Measurements from ENCODE around the gene TAOK1.

The TAOK1 gene

GRCh38 chr17:29390851-29391631 lies 878 bp downstream of the TAOK1 start:
- Mint-ChIP-seq H3K36me3 (ENCODE audit: low read depth) (peaks cover 37% of the 10 kb centered on the region), H3K9me3 (no peaks in the 10 kb centered on the region), H3K27me3 (no peaks in the 10 kb centered on the region), H3K4me3 (peak overlapping the region; percentile 96), H3K27ac (peak overlapping the region; percentile 90), H3K4me1 (ENCODE audit: low read depth) (peaks cover 33% of the 10 kb centered on the region)
- intact Hi-C loops (cut with micrococcal nuclease), result loop anchor here (10.0 kb wide), 2 partner anchors 96 to 174 kb away; partner anchors contain the start of genes ABHD15, NUFIP2 and TP53I13

DNA sequence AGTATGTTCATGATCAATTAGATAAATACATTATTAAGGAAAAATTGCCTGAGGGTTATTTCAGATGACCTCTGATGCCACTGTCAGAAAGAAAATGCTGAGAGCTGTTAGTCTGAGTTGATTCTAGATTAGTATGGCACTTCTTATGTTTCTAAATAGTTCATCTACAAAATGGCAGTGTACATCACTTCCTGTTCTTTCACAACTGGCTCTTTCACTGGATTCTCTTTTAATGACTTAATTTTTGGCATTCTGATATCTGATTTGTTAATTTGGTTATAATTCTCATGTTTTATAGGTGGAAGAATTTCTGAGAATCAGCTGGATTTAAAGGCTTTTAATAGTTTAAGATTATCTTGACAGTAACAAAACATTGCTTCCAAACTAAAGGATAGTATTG lies 3.3 kb downstream of the TAOK1 start:
- no peak overlapping the region for H3K4me3 Mint-ChIP-seq
- H3K4me1 Mint-ChIP-seq (ENCODE audit: low read depth), result peaks cover 33% of the 10 kb centered on the region
- H3K27me3 Mint-ChIP-seq, result no peaks in the 10 kb centered on the region
- H3K9me3 Mint-ChIP-seq, result no peaks in the 10 kb centered on the region
- intact Hi-C loops (cut with micrococcal nuclease), result loop anchor here (10.0 kb wide), 2 partner anchors 99 to 171 kb away; partner anchors contain the start of genes ABHD15, NUFIP2 and TP53I13
- peaks cover 47% of the 10 kb centered on the region for H3K36me3 Mint-ChIP-seq (ENCODE audit: low read depth)
- H3K27ac Mint-ChIP-seq, result no peak overlapping the region

DNA sequence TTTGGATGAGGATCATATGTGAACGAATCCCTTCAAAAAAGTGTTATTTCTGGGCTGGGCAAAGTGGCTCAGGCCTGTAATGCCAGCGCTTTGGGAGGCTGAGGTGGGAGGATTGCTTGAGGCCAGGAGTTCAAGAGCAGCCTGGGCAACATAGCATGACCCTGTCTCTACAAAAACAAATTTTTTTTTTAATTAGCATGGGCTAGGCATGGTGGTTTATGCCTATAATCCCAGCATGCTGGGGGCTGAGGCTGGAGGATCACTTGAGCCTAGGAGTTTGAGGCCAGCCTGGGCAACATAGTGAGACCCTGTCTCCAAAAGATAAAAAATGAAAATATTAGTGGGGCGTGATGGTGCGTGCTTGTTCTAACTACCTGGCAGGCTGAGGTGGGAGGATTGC lies 4.6 kb downstream of the TAOK1 start:
- Mint-ChIP-seq H3K36me3 (ENCODE audit: low read depth) (peaks cover 59% of the 10 kb centered on the region), H3K4me1 (ENCODE audit: low read depth) (peaks cover 31% of the 10 kb centered on the region), H3K27me3 (no peaks in the 10 kb centered on the region), H3K9me3 (no peaks in the 10 kb centered on the region), H3K4me3 (no peak overlapping the region), H3K27ac (no peak overlapping the region)
- intact Hi-C loops (cut with micrococcal nuclease), result loop anchor here (10.0 kb wide), 2 partner anchors 100 to 170 kb away; partner anchors contain the start of genes ABHD15, NUFIP2 and TP53I13

DNA sequence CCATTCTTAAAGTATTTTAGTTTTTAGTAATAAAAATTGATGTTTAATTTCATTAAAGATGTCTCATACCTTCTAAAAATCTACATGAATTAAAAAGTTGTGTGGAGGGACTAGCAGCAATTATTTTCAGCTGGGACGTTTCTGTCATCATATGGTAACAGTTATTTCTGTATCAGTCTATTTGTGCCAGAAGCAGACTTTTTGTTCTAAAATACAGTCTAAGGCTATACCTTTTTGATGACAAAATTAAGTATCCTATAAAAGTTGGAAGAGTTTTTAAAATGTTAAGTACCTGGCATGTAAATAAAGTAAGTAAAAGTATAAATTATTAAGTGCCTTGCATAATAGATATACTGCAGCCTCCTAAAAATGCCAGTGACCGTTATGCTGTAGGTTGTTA lies 5.9 kb downstream of the TAOK1 start:
- no peak overlapping the region for H3K27ac Mint-ChIP-seq
- peaks cover 38% of the 10 kb centered on the region for H3K4me1 Mint-ChIP-seq (ENCODE audit: low read depth)
- H3K36me3 Mint-ChIP-seq (ENCODE audit: low read depth), result peaks cover 61% of the 10 kb centered on the region
- intact Hi-C loops (cut with micrococcal nuclease), result loop anchor here (10.0 kb wide), 2 partner anchors 101 to 169 kb away; partner anchors contain the start of genes ABHD15, NUFIP2 and TP53I13
- H3K4me3 Mint-ChIP-seq, result no peak overlapping the region
- no peaks in the 10 kb centered on the region for H3K27me3 Mint-ChIP-seq
- no peaks in the 10 kb centered on the region for H3K9me3 Mint-ChIP-seq

GRCh38 chr17:29399634-29400033 lies 9.5 kb downstream of the TAOK1 start:
- no peak overlapping the region for H3K4me3 Mint-ChIP-seq
- no peak overlapping the region for H3K27ac Mint-ChIP-seq
- intact Hi-C loops (cut with micrococcal nuclease), result loop anchor here (10.0 kb wide), 2 partner anchors 105 to 165 kb away; partner anchors contain the start of genes ABHD15, NUFIP2 and TP53I13
- H3K9me3 Mint-ChIP-seq, result no peaks in the 10 kb centered on the region
- H3K27me3 Mint-ChIP-seq, result no peaks in the 10 kb centered on the region
- H3K36me3 Mint-ChIP-seq (ENCODE audit: low read depth), result peaks cover 76% of the 10 kb centered on the region
- peaks cover 23% of the 10 kb centered on the region for H3K4me1 Mint-ChIP-seq (ENCODE audit: low read depth)

DNA sequence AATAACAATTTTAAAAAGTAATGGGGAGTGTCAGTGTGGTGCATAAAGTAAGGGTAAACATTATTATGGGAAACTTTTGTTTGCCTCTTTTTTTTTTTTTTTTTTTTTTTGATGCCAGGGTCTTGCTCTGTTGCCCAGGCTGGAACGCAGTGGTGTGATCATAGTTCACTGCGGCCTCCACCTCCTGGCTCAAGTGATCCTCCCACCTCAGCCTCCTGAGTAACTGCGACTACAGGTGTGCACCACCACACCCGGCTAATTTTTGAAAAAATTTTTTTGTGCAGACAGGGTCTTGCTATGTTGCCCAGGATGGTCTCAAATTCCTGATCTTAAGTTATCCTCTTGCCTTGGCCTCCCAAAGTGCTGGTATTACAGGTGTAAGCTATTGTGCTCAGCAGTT lies 10.7 kb downstream of the TAOK1 start:
- peaks cover 23% of the 10 kb centered on the region for H3K4me1 Mint-ChIP-seq (ENCODE audit: low read depth)
- intact Hi-C loops (cut with micrococcal nuclease), result no loop called here
- no peaks in the 10 kb centered on the region for H3K9me3 Mint-ChIP-seq
- peak overlapping the region; percentile 59 for H3K27ac Mint-ChIP-seq
- no peak overlapping the region for H3K4me3 Mint-ChIP-seq
- peaks cover 75% of the 10 kb centered on the region for H3K36me3 Mint-ChIP-seq (ENCODE audit: low read depth)
- no peaks in the 10 kb centered on the region for H3K27me3 Mint-ChIP-seq

GRCh38 chr17:29401258-29401657 lies 11.1 kb downstream of the TAOK1 start:
- peaks cover 23% of the 10 kb centered on the region for H3K4me1 Mint-ChIP-seq (ENCODE audit: low read depth)
- H3K27ac Mint-ChIP-seq, result peak overlapping the region; percentile 59
- peaks cover 79% of the 10 kb centered on the region for H3K36me3 Mint-ChIP-seq (ENCODE audit: low read depth)
- no peaks in the 10 kb centered on the region for H3K9me3 Mint-ChIP-seq
- H3K4me3 Mint-ChIP-seq, result no peak overlapping the region
- no peaks in the 10 kb centered on the region for H3K27me3 Mint-ChIP-seq
- intact Hi-C loops (cut with micrococcal nuclease), result no loop called here

- peaks cover 82% of the 10 kb centered on the region for H3K36me3 Mint-ChIP-seq (ENCODE audit: low read depth)
- peaks cover 19% of the 10 kb centered on the region for H3K4me1 Mint-ChIP-seq (ENCODE audit: low read depth)
- intact Hi-C loops (cut with micrococcal nuclease), result no loop called here
- no peak overlapping the region for H3K4me3 Mint-ChIP-seq
- H3K9me3 Mint-ChIP-seq, result no peaks in the 10 kb centered on the region
- peak overlapping the region; percentile 9 for H3K27ac Mint-ChIP-seq
- H3K27me3 Mint-ChIP-seq, result no peaks in the 10 kb centered on the region
Measured at GRCh38 chr17:29407856-29408255, 17.7 kb downstream of the TAOK1 start.

GRCh38 chr17:29409963-29410362 lies 19.8 kb downstream of the TAOK1 start:
- Mint-ChIP-seq H3K4me1 (ENCODE audit: low read depth) (peaks cover 23% of the 10 kb centered on the region), H3K27me3 (no peaks in the 10 kb centered on the region), H3K4me3 (no peak overlapping the region), H3K9me3 (no peaks in the 10 kb centered on the region), H3K27ac (no peak overlapping the region), H3K36me3 (ENCODE audit: low read depth) (peaks cover 76% of the 10 kb centered on the region)
- intact Hi-C loops (cut with micrococcal nuclease), result no loop called here

DNA sequence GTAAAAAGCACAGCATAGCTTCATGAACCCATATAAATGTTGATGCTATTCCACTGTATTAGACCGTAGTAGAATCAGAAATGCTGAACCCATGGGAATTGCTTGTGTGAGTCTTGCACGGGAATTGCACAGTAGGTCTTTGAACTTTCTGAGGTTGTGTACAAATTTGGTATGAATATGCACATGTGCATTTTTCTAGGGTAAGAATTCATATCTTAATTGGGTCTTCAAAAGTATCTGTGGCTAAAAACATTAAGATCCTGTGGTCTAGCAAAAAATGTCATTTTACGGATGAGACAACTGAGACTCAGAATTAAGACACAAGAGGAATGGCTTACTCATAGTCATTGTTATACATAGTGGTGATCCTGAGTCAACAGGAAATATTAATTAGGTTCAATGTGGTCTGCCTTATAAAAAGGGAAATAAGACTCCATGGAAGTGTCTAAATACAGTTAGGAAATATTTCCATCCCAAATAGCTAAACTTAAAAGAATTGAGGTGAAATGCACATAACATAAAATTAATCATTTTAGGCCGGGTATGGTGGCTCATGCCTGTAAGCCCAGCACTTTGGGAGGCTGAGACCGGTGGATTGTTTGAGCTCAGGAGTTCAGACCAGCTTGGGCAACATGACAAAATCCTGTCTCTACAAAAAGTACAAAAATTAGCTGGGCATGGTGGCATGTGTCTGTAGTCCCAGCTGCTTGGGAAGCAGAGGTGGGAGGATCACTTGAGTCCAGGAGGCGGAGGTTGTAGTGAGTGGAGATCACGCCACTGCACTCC lies 22.8 kb downstream of the TAOK1 start:
- Mint-ChIP-seq H3K9me3 (no peaks in the 10 kb centered on the region), H3K4me3 (no peak overlapping the region), H3K4me1 (ENCODE audit: low read depth) (peaks cover 23% of the 10 kb centered on the region), H3K36me3 (ENCODE audit: low read depth) (peaks cover 59% of the 10 kb centered on the region), H3K27ac (no peak overlapping the region), H3K27me3 (no peaks in the 10 kb centered on the region)
- intact Hi-C loops (cut with micrococcal nuclease), result no loop called here

- Mint-ChIP-seq H3K4me3 (no peak overlapping the region), H3K36me3 (ENCODE audit: low read depth) (peaks cover 72% of the 10 kb centered on the region), H3K9me3 (no peaks in the 10 kb centered on the region), H3K27me3 (no peaks in the 10 kb centered on the region), H3K4me1 (ENCODE audit: low read depth) (no peaks in the 10 kb centered on the region), H3K27ac (no peak overlapping the region)
- intact Hi-C loops (cut with micrococcal nuclease), result no loop called here
Measured at GRCh38 chr17:29420128-29420527, 30.0 kb downstream of the TAOK1 start.

DNA sequence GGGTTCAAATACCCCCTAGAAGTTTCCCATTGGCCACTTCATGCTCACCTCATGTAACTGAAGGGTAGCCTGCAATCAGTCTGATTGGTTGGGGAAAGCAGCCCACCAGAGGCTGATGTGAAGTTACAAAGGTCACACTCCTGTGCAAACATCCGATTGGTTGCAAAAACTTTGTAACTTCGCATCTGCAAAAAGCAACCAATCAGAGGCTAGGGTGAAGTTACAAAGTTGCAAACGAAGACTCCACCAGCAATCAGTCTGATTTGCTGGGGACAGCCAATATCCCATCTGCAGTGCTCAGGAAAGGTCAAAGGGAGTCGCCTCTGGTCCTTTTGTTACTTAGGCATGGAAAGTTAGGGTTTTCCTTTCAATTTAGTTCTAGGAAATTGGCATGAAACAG lies 40.1 kb downstream of the TAOK1 start:
- Mint-ChIP-seq H3K4me3 (no peak overlapping the region), H3K4me1 (ENCODE audit: low read depth) (peaks cover 35% of the 10 kb centered on the region), H3K9me3 (no peaks in the 10 kb centered on the region), H3K27me3 (no peaks in the 10 kb centered on the region), H3K27ac (no peak overlapping the region), H3K36me3 (ENCODE audit: low read depth) (peaks cover 27% of the 10 kb centered on the region)
- intact Hi-C loops (cut with micrococcal nuclease), result no loop called here

DNA sequence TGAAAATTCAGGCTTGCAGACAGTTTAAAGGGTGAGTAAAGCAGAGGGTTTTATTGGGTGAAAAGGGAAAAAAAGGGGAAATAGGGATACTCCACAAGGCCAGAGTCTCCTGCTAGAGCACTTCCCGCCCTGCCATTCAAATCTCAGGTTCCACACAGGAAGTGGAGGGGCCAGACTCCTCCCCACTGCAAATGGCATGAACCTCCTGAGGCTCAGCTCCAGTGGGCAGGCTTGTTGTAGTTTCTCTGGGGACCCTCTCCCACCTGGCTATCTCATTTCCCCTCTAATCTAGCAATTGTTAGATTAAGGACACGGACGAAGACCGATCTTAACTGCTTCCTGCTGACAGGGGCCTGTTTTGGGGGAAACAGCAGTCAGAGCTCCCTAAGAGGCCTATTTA lies 43.4 kb downstream of the TAOK1 start:
- Mint-ChIP-seq H3K9me3 (no peaks in the 10 kb centered on the region), H3K27ac (peak overlapping the region; percentile 73), H3K4me1 (ENCODE audit: low read depth) (peaks cover 18% of the 10 kb centered on the region), H3K4me3 (peak overlapping the region; percentile 23), H3K27me3 (no peaks in the 10 kb centered on the region), H3K36me3 (ENCODE audit: low read depth) (peaks cover 13% of the 10 kb centered on the region)
- intact Hi-C loops (cut with micrococcal nuclease), result no loop called here

GRCh38 chr17:29434550-29434949 lies 44.4 kb downstream of the TAOK1 start:
- no peak overlapping the region for H3K27ac Mint-ChIP-seq
- intact Hi-C loops (cut with micrococcal nuclease), result no loop called here
- peaks cover 18% of the 10 kb centered on the region for H3K4me1 Mint-ChIP-seq (ENCODE audit: low read depth)
- no peak overlapping the region for H3K4me3 Mint-ChIP-seq
- H3K27me3 Mint-ChIP-seq, result no peaks in the 10 kb centered on the region
- H3K36me3 Mint-ChIP-seq (ENCODE audit: low read depth), result peaks cover 18% of the 10 kb centered on the region
- no peaks in the 10 kb centered on the region for H3K9me3 Mint-ChIP-seq

Data from dendritic cell treated with granulocyte-macrophage colony-stimulating factor and Interleukin-4, amounts not matched to agents 40 ng/mL and 50 ng/mL, for 4 days (primary cell).